Pulmonary artery endothelial cell (primary cell): ENCODE data around the gene PAEP. TPM values are rescaled to one million over a fixed set of nuclear protein-coding genes. Genes with fewer than 3 reads are reported as not detected.

Experiments
- DNase-seq: peaks from one replicate; pipeline ENCODE4 v3.0.0-alpha.2; 2011; ENCODE audit warnings: low read depth, low spot score
- total RNA-seq: library from RNA; depleted of rRNA; stranded (reverse); fragments of >200 nt; gene quantifications from 2 replicates; pipeline ENCODE4 v1.2.3, GENCODE V29; 2014

The PAEP gene
- total RNA-seq, 1 donor from 2014 or later, result not detected

GRCh38 chr9:135574943-135575342 lies 13.4 kb downstream of the PAEP start:
- DNase-seq, result no peak

GRCh38 chr9:135575995-135576631 lies 14.6 kb downstream of the PAEP start:
- DNase-seq, result no peak

- DNase-seq, result no peak
Measured at GRCh38 chr9:135577256-135577655, 15.7 kb downstream of the PAEP start.

GRCh38 chr9:135579356-135579755 lies 17.8 kb downstream of the PAEP start:
- DNase-seq, result no peak

- no peak for DNase-seq
Measured at GRCh38 chr9:135579889-135580660, 18.5 kb downstream of the PAEP start.

- no peak for DNase-seq
Measured at GRCh38 chr9:135580664-135581380, 19.3 kb downstream of the PAEP start.

- DNase-seq, result no peak
Measured at GRCh38 chr9:135581636-135582426, 20.3 kb downstream of the PAEP start.

GRCh38 chr9:135582541-135582940 lies 21.0 kb downstream of the PAEP start:
- no peak for DNase-seq

GRCh38 chr9:135582966-135583687 lies 21.6 kb downstream of the PAEP start:
- DNase-seq, result no peak

GRCh38 chr9:135583688-135584011 lies 22.1 kb downstream of the PAEP start:
- DNase-seq, result no peak

GRCh38 chr9:135584371-135584770 lies 22.8 kb downstream of the PAEP start:
- no peak for DNase-seq

- no peak for DNase-seq
Measured at GRCh38 chr9:135584934-135585333, 23.4 kb downstream of the PAEP start.

GRCh38 chr9:135586601-135587109 lies 25.1 kb downstream of the PAEP start:
- DNase-seq, result no peak

- no peak for DNase-seq
Measured at GRCh38 chr9:135587658-135588057, 26.1 kb downstream of the PAEP start.

- no peak for DNase-seq
Measured at GRCh38 chr9:135588371-135588770, 26.8 kb downstream of the PAEP start.

- DNase-seq, result no peak
Measured at GRCh38 chr9:135588886-135589595, 27.5 kb downstream of the PAEP start.

- no peak for DNase-seq
Measured at GRCh38 chr9:135589596-135590485, 28.3 kb downstream of the PAEP start.

- no peak for DNase-seq
Measured at GRCh38 chr9:135590486-135591079, 29.0 kb downstream of the PAEP start.
